Airway epithelial cell (primary cell): ENCODE data around the gene DSG1. TPM values are rescaled to one million over a fixed set of nuclear protein-coding genes. Genes with fewer than 3 reads are reported as not detected.

Experiments
- total RNA-seq: library from RNA; depleted of rRNA; stranded (reverse); fragments of >200 nt; gene quantifications from 2 replicates; pipeline ENCODE4 v1.2.3, GENCODE V29; 2015

The DSG1 gene
- total RNA-seq, result 46.9 and 48.9 TPM in 2 replicates

DNA sequence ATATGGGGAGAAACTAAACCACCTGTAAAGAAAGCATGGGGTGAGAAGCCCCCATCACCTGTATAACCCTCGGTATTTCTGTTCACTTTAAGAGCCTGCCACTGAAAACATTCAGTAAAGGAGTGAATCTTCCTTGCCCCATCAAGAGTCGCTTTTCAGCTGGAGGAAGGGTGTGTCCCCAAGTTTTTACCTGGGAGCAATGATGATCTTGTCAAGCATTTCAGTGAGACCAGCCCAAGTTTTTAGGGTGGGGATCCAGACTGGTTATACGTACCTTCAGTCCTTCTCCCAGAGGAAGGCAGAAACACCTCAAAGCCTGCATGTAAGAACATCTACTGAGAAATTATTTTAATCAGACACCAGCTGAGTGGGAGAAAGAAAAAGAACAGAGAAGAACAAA lies at the start of gene DSG1:
Gene DSG1 (plus strand): TSS at position 301 of the 400 bp plus-strand sequence. CDS start 141 bp downstream, outside the sequence.

DNA sequence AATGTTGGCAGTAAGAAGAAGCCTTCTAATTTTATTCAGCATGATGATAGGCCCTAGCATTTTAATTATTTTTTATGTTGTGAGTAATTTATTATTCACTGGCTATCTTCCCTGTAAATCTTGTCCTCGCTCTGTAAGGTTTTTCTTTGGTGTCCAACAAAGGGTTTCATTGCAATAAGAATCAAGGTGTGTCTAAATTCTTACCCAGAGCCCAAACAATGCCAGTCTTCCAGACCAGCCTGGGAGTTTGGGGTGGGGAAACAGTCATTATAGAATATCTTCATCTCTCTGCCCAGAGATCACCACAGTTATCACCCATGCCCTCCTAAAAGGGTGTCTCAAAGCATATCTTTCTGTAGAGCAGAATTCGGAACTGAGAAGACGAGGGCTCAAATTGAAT lies 58.5 kb downstream of the DSG1 start, which contains the start of gene DSG4:
Gene DSG4 (plus strand): TSS at position 301 of the 400 bp plus-strand sequence. CDS start 135 bp downstream, outside the sequence.

Other genes starting within 250 kb of the DSG1 start
- 90.3 and 116 TPM in 2 replicates for gene DSC2, start 215.7 kb upstream of the DSG1 start, total RNA-seq
- 0.05 and 0.28 TPM in 2 replicates for gene DSC1, start 155.3 kb upstream of the DSG1 start, total RNA-seq
- 0.05 and 0.07 TPM in 2 replicates for gene DSG4, start 58.6 kb downstream of the DSG1 start, total RNA-seq
- 165 and 218 TPM in 2 replicates for gene DSG3, start 129.6 kb downstream of the DSG1 start, total RNA-seq
- gene DSG2, start 180.0 kb downstream of the DSG1 start, total RNA-seq, result 63.6 and 93.5 TPM in 2 replicates